HepG2 (cell line): Measurements from ENCODE around the gene ADCY9. TPM values are rescaled to one million over a fixed set of nuclear protein-coding genes. Genes with fewer than 3 reads are reported as not detected.
A peak's percentile ranks its signal among the peaks of the same experiment; 100 is the strongest.

Experiments
- ELF4 ChIP-seq: sonication (generic); formaldehyde crosslinking; IDR thresholded peaks from 2 replicates; pipeline ENCODE4 v1.5.0; 2020; ENCODE audit warnings: missing genetic modification reagents, mild to moderate bottlenecking, moderate library complexity, borderline replicate concordance
- EZH2 ChIP-seq: conservative IDR thresholded peaks from 2 replicates; pipeline ENCODE4 v1.6.1; 2012; ENCODE audit warnings: mild to moderate bottlenecking, low read depth, low read length, moderate library complexity
- HCFC1 ChIP-seq: fragments of 150-350 bp; IDR thresholded peaks from 2 replicates; pipeline ENCODE4 v1.6.1; 2014; ENCODE audit warnings: low read depth, low read length
- HOXA5 ChIP-seq: sonication (generic); formaldehyde crosslinking; IDR thresholded peaks from 2 replicates; pipeline ENCODE4 v1.4.0; 2020; ENCODE audit warnings: missing genetic modification reagents
- KMT2B ChIP-seq: IDR thresholded peaks from 2 replicates; pipeline ENCODE4 v1.6.1; 2016; ENCODE audit warnings: missing genetic modification reagents, missing compliant biosample characterization
- MXD4 ChIP-seq: IDR thresholded peaks from 2 replicates; pipeline ENCODE4 v1.6.1; 2016; ENCODE audit warnings: mild to moderate bottlenecking, missing biosample characterization, missing genetic modification reagents
- NRL ChIP-seq: sonication (generic); formaldehyde crosslinking; IDR thresholded peaks from 2 replicates; pipeline ENCODE4 v1.5.0; 2020; ENCODE audit warnings: missing genetic modification reagents, mild to moderate bottlenecking, moderate library complexity, borderline replicate concordance
- POGZ ChIP-seq: sonication (generic); formaldehyde crosslinking; IDR thresholded peaks from 2 replicates; pipeline ENCODE4 v1.4.0; 2020; ENCODE audit warnings: mild to moderate bottlenecking, missing genetic modification reagents
- RAD51 ChIP-seq: fragments of 450-650 bp; IDR thresholded peaks from 2 replicates; pipeline ENCODE4 v1.6.1; 2016; ENCODE audit warnings: borderline replicate concordance
- REST ChIP-seq, 2 experiments: IDR thresholded peaks; 2 replicates each; pipeline ENCODE4 v1.6.1; 2011 to 2012; ENCODE audit warnings: low read length in 2 of 2, borderline replicate concordance in 1 of 2, low read depth in 1 of 2, mild to moderate bottlenecking in 1 of 2, moderate library complexity in 1 of 2
- SKI ChIP-seq: fragments of 450-650 bp; IDR thresholded peaks from one replicate; pipeline ENCODE4 v1.6.1; 2018; ENCODE audit warnings: mild to moderate bottlenecking; ENCODE audit not compliant: partially characterized antibody
- SNAPC2 ChIP-seq: sonication (generic); formaldehyde crosslinking; IDR thresholded peaks from 2 replicates; pipeline ENCODE4 v1.8.1; 2022; ENCODE audit warnings: mild to moderate bottlenecking, missing genetic modification reagents
- SUZ12 ChIP-seq: fragments of 150-350 bp; IDR thresholded peaks from 2 replicates; pipeline ENCODE4 v1.6.1; 2014; ENCODE audit warnings: low read depth, low read length
- ZBTB3 ChIP-seq: sonication (generic); formaldehyde crosslinking; IDR thresholded peaks from 2 replicates; pipeline ENCODE4 v1.4.0; 2020; ENCODE audit warnings: low read depth, mild to moderate bottlenecking, moderate library complexity, missing genetic modification reagents, borderline replicate concordance
- ZGPAT ChIP-seq: IDR thresholded peaks from 2 replicates; pipeline ENCODE4 v1.6.1; 2016; ENCODE audit warnings: mild to moderate bottlenecking
- ZNF331 ChIP-seq: sonication (generic); formaldehyde crosslinking; IDR thresholded peaks from 2 replicates; pipeline ENCODE4 v1.4.0; 2020; ENCODE audit warnings: missing genetic modification reagents
- ZNF451 ChIP-seq: sonication (generic); formaldehyde crosslinking; IDR thresholded peaks from 2 replicates; pipeline ENCODE4 v1.5.0; 2020; ENCODE audit warnings: mild to moderate bottlenecking, missing genetic modification reagents
- ZNF558 ChIP-seq: sonication (generic); formaldehyde crosslinking; IDR thresholded peaks from 2 replicates; pipeline ENCODE4 v1.9.0; 2022; ENCODE audit warnings: mild to moderate bottlenecking, missing genetic modification reagents, borderline replicate concordance
- ZNF687 ChIP-seq: sonication (generic); formaldehyde crosslinking; IDR thresholded peaks from 2 replicates; pipeline ENCODE4 v1.5.1; 2020; ENCODE audit warnings: mild to moderate bottlenecking, missing genetic modification reagents, moderate library complexity
- ZSCAN12 ChIP-seq: sonication (generic); formaldehyde crosslinking; IDR thresholded peaks from 2 replicates; pipeline ENCODE4 v1.9.0; 2021; ENCODE audit warnings: mild to moderate bottlenecking, missing genetic modification reagents
- ZSCAN21 ChIP-seq: sonication (generic); formaldehyde crosslinking; IDR thresholded peaks from 2 replicates; pipeline ENCODE4 v1.8.0; 2022; ENCODE audit warnings: mild to moderate bottlenecking, missing genetic modification reagents, moderate library complexity, borderline replicate concordance
- polyA plus RNA-seq, 8 experiments: library from polyadenylated mRNA; depleted of rRNA in 3 of 8; stranded (reverse) in 7 of 8; unstranded in 1 of 8; fragments of >200 nt; fragmentation: Illumina TruSeq in 4 of 8; extraction: Trizol in 4 of 8; gene quantifications; 2 replicates each; pipeline versions ENCODE4 v1.2.1 to v1.2.3, GENCODE V29; 2011 to 2016; ENCODE audit warnings: low read depth in 4 of 8, missing spikeins in 1 of 8, mixed read lengths in 1 of 8; ENCODE audit not compliant: insufficient read depth in 1 of 8
- total RNA-seq, 5 experiments: library from RNA; depleted of rRNA; stranded (reverse); fragments of >200 nt; fragmentation: Illumina TruSeq; extraction: Trizol; gene quantifications; 2 replicates each; pipeline ENCODE4 v1.2.3, GENCODE V29; 2016; ENCODE audit warnings: low read depth in 1 of 5

Gene ADCY9
- total and polyA plus RNA-seq, 2 of the 13 experiments (the other 11 are each of a cell fraction or from before 2014, with no cell fraction given) = 11.2 to 13.9 TPM

GRCh38 chr16:4116325-4117249 is at the start of gene ADCY9 (continued):
- TF ChIP-seq REST (IDR thresholded peaks at IDR 0.05; ENCODE audit: borderline replicate concordance in 1 of 2, low read depth in 1 of 2, low read length in 2 of 2) = no peak
- no peak for TF ChIP-seq ZBTB3 (CRISPR knock-in tag)
- TF ChIP-seq ZNF687 (CRISPR knock-in tag) = peak; percentile 83
- TF ChIP-seq SNAPC2 (CRISPR knock-in tag) = no peak
- TF ChIP-seq ZNF558 (CRISPR knock-in tag) = no peak
- no peak for TF ChIP-seq RAD51
- TF ChIP-seq EZH2 = no peak
- TF ChIP-seq ZSCAN21 (CRISPR knock-in tag) = peak; percentile 58; the same call in 1 of the 2 replicates
- no peak for TF ChIP-seq NRL (CRISPR knock-in tag)
- TF ChIP-seq ZNF451 (CRISPR knock-in tag) = no peak
- no peak for TF ChIP-seq HCFC1
- no peak for TF ChIP-seq ZNF331 (CRISPR knock-in tag)
- peak; percentile 78; the same call in 1 of the 2 replicates for TF ChIP-seq HOXA5 (CRISPR knock-in tag)
- no peak for TF ChIP-seq ZSCAN12 (CRISPR knock-in tag)
- no peak for TF ChIP-seq SUZ12
- TF ChIP-seq MXD4 = no peak
- TF ChIP-seq ELF4 (CRISPR knock-in tag) = no peak
- TF ChIP-seq POGZ (CRISPR knock-in tag) = peak; percentile 42; the same call in 1 of the 2 replicates
- peak; percentile 36; the same call in 1 of the 2 replicates for TF ChIP-seq KMT2B (CRISPR knock-in tag)
- peak; percentile 63; the same call in 1 of the 2 replicates for TF ChIP-seq ZGPAT (CRISPR knock-in tag)
- no peak for TF ChIP-seq SKI
